HUDEP-2 (cell line): ENCODE measurements around the gene SLC30A1.

Source experiments
- DNase-seq, 76 experiments: peaks; one replicate each; lab custom pipeline; 2025; ENCODE audit not compliant: unreplicated experiment in 76 of 76; lab: John Stamatoyannopoulos, UW

The SLC30A1 gene

GRCh38 chr1:211609120-211610024, 30.4 kb upstream of the SLC30A1 start:
- no peak for DNase-seq

- DNase-seq, result no peak
These were observed 29.0 kb upstream of the SLC30A1 start for GRCh38 chr1:211607754-211608473.

GRCh38 chr1:211606914-211607753, 28.2 kb upstream of the SLC30A1 start:
- no peak for DNase-seq

GRCh38 chr1:211606332-211606913, 27.5 kb upstream of the SLC30A1 start:
- DNase-seq, result no peak

GRCh38 chr1:211605603-211606331, 26.8 kb upstream of the SLC30A1 start:
- DNase-seq, result no peak

GRCh38 chr1:211605034-211605433, 26.1 kb upstream of the SLC30A1 start:
- DNase-seq, result no peak

- DNase-seq, result no peak
These were observed 25.6 kb upstream of the SLC30A1 start for GRCh38 chr1:211604548-211604947.

GRCh38 chr1:211603713-211604112, 24.8 kb upstream of the SLC30A1 start:
- DNase-seq, result no peak

- no peak for DNase-seq
These were observed 24.3 kb upstream of the SLC30A1 start for GRCh38 chr1:211603191-211603701.

- DNase-seq, result no peak
These were observed 23.2 kb upstream of the SLC30A1 start for GRCh38 chr1:211601982-211602670.

GRCh38 chr1:211601159-211601558, 22.2 kb upstream of the SLC30A1 start:
- DNase-seq, result no peak

- DNase-seq, result no peak
These were observed 20.3 kb upstream of the SLC30A1 start for GRCh38 chr1:211599250-211599649.

- no peak for DNase-seq
These were observed 19.6 kb upstream of the SLC30A1 start for GRCh38 chr1:211598514-211598913.

- DNase-seq, result no peak
These were observed 17.6 kb upstream of the SLC30A1 start for GRCh38 chr1:211596418-211597181.

- DNase-seq, result no peak
These were observed 16.5 kb upstream of the SLC30A1 start for GRCh38 chr1:211595419-211595818.

GRCh38 chr1:211591980-211592493, 13.1 kb upstream of the SLC30A1 start:
- no peak for DNase-seq

GRCh38 chr1:211589782-211590721, 11.1 kb upstream of the SLC30A1 start:
- DNase-seq, result no peak
